Neural cell (in vitro differentiated cells): ENCODE data around the gene C4BPB.

Experiments
- CTCF ChIP-seq: fragments of 450-650 bp; IDR thresholded peaks from 2 replicates; pipeline ENCODE4 v1.5.1; 2014; ENCODE audit warnings: antibody characterized with exemption, mild to moderate bottlenecking, moderate library complexity; ENCODE audit not compliant: poor library complexity, severe bottlenecking
- EP300 ChIP-seq: fragments of 450-650 bp; conservative IDR thresholded peaks from 2 replicates; pipeline ENCODE4 v1.6.1; 2014; ENCODE audit warnings: antibody characterized with exemption, mild to moderate bottlenecking, moderate library complexity; ENCODE audit not compliant: poor library complexity, severe bottlenecking
- EZH2 ChIP-seq: fragments of 200-600, 300-800 bp; shearing (Covaris generic), sonication (generic); IDR thresholded peaks from 2 replicates; pipeline ENCODE4 v1.6.1; 2014; ENCODE audit warnings: antibody characterized with exemption, low read length, borderline replicate concordance, mild to moderate bottlenecking; ENCODE audit not compliant: insufficient read depth, poor library complexity, severe bottlenecking
- MXI1 ChIP-seq: fragments of 450-650 bp; conservative IDR thresholded peaks from 2 replicates; pipeline ENCODE4 v1.6.1; 2014; ENCODE audit warnings: antibody characterized with exemption, mild to moderate bottlenecking; ENCODE audit not compliant: poor library complexity, severe bottlenecking
- POLR2AphosphoS5 ChIP-seq: IDR thresholded peaks from 2 replicates; pipeline ENCODE4 v1.6.1; 2012
- RAD21 ChIP-seq: fragments of 450-650 bp; conservative IDR thresholded peaks from 2 replicates; pipeline ENCODE4 v1.6.1; 2014; ENCODE audit warnings: antibody characterized with exemption, mild to moderate bottlenecking, moderate library complexity
- REST ChIP-seq: IDR thresholded peaks from 2 replicates; pipeline ENCODE4 v1.6.1; 2012; ENCODE audit warnings: borderline replicate concordance
- SMC3 ChIP-seq: fragments of 450-650 bp; conservative IDR thresholded peaks from 2 replicates; pipeline ENCODE4 v1.6.1; 2014; ENCODE audit warnings: antibody characterized with exemption, mild to moderate bottlenecking, moderate library complexity; ENCODE audit not compliant: poor library complexity
- TAF1 ChIP-seq: IDR thresholded peaks from 2 replicates; pipeline ENCODE4 v1.6.1; 2012; ENCODE audit warnings: low read depth

GRCh38 chr1:207052911-207053769 is 35.5 kb upstream of the C4BPB start, which contains the start of gene PFKFB2:
- TF ChIP-seq CTCF (peak; percentile 65), EP300 (peak; percentile 49), POLR2AphosphoS5 (peak; percentile 80), TAF1 (peak; percentile 74), EZH2 (no peak), MXI1 (peak; percentile 73), REST (peak; percentile 50), RAD21 (no peak), SMC3 (peak; percentile 48)
